Measurements from ENCODE around the gene RASGEF1C.

RASGEF1C gene

GRCh38 chr5:180081481-180081880 is 127.5 kb downstream of the RASGEF1C start:
- DNase-seq (ENCODE audit: low read depth) = no peak

DNA sequence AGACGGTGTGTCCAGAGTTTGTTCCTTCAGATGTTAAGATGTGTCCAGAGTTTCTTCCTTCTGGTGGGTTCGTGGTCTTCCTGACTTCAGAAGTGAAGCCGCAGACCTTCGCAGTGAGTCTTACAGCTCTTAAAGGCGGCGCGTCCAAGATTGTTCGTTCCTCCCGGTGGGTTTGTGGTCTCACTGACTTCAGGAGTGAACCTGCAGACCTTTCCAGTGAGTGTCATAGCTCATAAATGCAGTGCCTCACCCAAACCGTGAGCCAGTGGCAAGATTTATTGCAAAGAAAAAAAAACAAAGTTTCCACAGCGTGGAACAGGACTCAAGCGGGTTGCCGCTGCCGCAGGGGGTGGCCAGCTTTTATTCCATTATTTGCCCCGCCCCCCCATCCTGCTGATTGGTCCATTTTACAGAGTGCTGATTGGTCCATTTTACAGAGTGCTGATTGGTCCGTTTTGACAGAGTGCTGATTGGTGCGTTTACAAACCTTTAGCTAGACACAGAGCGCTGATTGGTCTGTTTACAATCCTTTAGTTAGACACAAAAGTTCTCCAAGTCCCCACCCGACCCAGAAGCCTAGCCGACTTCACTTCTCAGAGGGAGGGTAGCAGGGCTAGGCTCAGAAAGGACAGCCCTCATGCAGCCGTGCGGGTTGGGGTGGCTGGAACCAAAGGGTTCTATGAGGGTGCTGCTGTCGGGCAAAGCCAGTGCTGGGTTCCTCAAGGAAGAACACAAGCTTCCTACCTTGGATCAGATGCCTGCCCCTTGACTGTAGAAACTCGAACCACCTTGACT is 128.3 kb downstream of the RASGEF1C start:
- peak; percentile 32 for DNase-seq (ENCODE audit: low read depth)

- DNase-seq (ENCODE audit: low read depth) = no peak
Observed at GRCh38 chr5:180079702-180080466, 129.1 kb downstream of the RASGEF1C start.

DNA sequence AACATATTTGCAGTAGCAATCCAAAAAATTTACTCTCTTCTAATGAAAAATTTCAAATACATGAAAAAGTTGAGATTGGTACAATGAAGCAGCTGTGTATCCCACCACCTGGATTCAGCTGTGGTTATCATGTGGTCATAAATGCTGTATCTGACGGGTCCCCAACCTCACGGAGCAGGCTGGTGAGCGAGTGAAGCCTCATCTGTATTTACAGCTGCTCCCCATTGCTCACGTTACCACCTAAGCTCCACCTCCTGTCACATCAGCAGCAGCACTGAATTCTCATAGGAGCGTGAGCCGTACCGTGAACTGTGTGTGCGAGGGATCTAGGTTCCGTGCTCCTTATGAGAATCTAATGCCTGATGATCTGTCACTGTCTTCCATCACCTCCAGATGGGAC is 130.7 kb downstream of the RASGEF1C start:
- no peak for DNase-seq (ENCODE audit: low read depth)

GRCh38 chr5:180077594-180078284 is 131.3 kb downstream of the RASGEF1C start:
- DNase-seq (ENCODE audit: low read depth) = no peak

DNA sequence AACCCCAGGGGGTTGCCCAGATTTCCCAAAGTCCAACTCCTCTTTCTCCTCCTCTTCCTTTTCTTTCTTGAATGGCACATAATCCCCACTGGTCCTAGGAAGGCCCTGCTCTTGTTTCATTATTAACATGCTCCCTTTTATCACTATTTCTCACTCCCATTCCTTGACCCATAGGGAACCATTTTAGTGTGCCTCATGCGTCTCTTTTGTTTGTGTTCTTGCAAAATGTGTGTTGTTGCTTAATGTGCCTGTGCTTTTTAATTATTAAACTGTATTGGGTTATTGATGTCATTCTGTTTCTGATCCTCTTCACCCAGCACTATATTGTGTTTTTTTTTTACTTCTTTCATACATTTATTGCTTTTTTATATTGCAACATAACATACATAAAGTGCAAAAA is 133.3 kb downstream of the RASGEF1C start:
- DNase-seq (ENCODE audit: low read depth) = no peak

GRCh38 chr5:180074462-180074861 is 134.5 kb downstream of the RASGEF1C start:
- DNase-seq (ENCODE audit: low read depth) = no peak

DNA sequence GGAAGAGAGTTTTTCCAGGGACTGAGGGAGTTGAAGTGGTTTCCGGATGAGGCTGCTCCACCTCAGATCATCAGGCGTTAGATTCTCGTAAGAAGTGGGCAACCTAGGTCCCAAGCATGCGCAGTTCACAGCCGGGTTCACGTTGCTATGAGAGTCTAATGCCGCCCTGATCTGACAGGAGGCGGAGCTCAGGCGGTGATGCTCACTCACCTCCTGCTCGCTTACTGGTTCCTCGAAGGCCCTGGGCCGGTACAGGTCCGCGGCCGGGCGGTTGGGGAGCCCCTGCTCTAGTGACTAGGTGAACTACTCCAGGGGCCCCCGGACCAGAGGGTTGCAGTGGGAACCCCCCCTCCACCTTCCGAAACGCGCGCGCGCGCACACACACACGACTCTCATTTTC is 136.5 kb downstream of the RASGEF1C start:
- DNase-seq (ENCODE audit: low read depth) = no peak

DNA sequence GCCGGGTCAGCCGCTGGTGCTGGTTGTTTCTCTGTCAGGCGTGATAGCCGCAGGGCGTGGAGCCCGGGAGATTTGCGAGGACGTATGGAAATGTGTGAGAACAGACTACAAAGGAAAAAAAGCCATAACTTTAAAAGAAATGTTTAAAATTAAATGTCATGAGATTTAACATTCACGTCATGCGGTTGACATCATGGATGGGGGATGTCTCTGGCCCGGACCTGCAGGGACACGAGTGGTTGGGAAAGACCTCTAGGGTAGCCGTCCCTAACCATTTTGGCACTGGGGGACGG is 136.8 kb downstream of the RASGEF1C start:
- DNase-seq (ENCODE audit: low read depth) = no peak

- DNase-seq (ENCODE audit: low read depth) = peak; percentile 75
Observed at GRCh38 chr5:180071531-180072255, 137.3 kb downstream of the RASGEF1C start, which contains the start of gene RNF130. RNF130 (minus strand) TSS chr5:180071759; CDS start chr5:180071702, 57 bp downstream.

GRCh38 chr5:180070756-180071530 is 138.1 kb downstream of the RASGEF1C start:
- DNase-seq (ENCODE audit: low read depth) = no peak

DNA sequence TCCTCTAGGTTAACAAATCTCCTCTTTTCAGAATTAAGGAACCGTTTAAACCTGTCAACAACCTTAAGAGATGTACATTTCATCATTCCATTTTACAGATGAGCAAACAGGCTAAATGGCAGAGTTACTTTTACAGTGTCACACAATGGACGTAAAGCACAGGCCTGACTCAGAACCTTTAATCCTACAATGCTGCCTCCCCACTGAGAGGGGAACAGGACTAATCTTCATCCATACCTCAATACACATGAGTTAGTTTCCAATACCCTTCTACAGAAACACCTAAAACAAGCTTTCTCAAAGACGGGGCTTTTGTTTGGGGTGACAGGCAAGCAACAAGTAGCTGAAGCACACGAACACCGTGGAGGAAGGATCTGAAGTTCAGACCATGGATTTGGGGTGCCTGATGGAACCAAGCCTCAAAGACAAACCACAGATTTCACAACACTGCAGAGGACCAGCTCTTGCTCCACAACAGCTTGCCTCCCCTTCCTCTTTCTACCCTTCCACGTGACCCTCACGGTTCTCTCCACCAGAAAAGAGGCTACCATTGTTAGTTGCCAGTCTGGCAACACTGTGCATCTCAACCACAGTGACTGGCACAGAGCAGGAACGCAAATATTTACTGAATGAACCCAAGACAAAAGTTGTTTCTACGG is 139.3 kb downstream of the RASGEF1C start:
- no peak for DNase-seq (ENCODE audit: low read depth)

- no peak for DNase-seq (ENCODE audit: low read depth)
Observed at GRCh38 chr5:180068519-180069090, 140.4 kb downstream of the RASGEF1C start.

- no peak for DNase-seq (ENCODE audit: low read depth)
Observed at GRCh38 chr5:180067986-180068385, 141.0 kb downstream of the RASGEF1C start.

GRCh38 chr5:180060192-180060591 is 148.8 kb downstream of the RASGEF1C start:
- DNase-seq (ENCODE audit: low read depth) = no peak

DNA sequence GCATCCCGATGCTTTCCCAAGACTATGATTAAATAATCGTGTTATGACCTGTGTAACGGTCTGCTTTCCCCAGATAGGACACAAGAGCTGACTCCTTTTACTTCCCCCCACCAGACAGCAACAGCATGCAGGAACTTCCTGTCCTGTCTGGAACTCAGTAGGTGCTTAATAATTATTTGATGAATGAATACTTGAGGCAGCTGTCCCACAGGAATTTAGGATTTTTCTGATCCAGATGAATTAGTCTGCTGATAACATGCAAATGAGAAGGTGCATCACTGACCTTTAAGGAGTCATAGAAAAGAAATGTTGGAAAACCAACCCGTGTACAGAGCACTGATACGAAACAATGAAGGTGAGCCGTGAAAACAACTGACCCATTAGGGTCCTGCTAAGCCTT is 149.7 kb downstream of the RASGEF1C start:
- DNase-seq (ENCODE audit: low read depth) = no peak

DNA sequence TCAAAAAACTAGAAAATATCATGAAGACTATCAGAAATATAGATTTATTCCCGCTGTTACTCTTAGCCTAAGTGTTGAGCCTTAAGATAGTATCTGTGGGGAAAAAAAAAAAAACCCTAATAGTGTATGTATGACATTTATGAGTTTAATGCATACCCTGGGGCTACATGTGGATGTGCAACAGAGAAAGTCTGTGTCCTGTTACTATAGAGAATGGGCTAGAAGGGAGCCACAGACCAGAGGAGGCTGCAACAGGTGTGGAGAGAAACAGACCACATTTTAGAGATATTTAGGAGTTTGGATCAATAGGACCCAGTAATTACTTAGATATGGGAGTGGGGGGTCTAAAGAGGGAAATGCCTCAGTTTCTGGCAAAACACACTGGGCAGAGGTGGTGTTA is 152.9 kb downstream of the RASGEF1C start:
- DNase-seq (ENCODE audit: low read depth) = no peak

DNA sequence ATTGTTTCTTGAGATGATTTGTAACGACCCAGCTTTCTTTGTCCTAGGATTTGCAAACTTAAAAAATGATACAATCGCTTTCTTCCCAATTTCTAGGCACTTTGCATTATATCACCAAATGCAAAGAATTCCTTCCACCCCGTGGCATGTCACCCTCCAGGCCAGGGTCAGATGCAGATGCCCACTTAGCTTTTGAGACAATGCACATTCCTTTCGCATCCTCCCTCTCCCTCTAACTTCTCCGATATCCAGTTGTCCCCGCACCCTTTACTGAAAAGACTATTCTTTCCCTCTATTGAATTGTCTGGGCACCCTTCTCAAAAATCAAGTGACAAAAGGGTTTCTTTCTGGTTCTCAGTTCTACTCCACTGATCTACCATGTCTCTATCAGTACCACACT is 154.8 kb downstream of the RASGEF1C start:
- no peak for DNase-seq (ENCODE audit: low read depth)

- no peak for DNase-seq (ENCODE audit: low read depth)
Observed at GRCh38 chr5:180053061-180053602, 155.9 kb downstream of the RASGEF1C start.

- no peak for DNase-seq (ENCODE audit: low read depth)
Observed at GRCh38 chr5:180052211-180052818, 156.7 kb downstream of the RASGEF1C start.

Data from stimulated activated CD4-positive, alpha-beta T cell treated with anti-CD3 and anti-CD28 coated beads, Interleukin-2, amount 100 ng/mL, for 4 hours (primary cell).